HEK293 (cell line): Measurements from ENCODE around the gene CA9.

Experiments used
- GFI1B ChIP-seq: fragments of 450-650 bp; formaldehyde crosslinking; IDR thresholded peaks from 2 replicates; pipeline ENCODE4 v1.5.1; 2016; ENCODE audit warnings: missing biosample characterization, missing genetic modification characterization
- IKZF3 ChIP-seq: fragments of 450-650 bp; IDR thresholded peaks from 2 replicates; pipeline ENCODE4 v1.5.0; 2018; ENCODE audit warnings: missing biosample characterization, mild to moderate bottlenecking, missing genetic modification characterization, moderate library complexity
- REPIN1 ChIP-seq: fragments of 450-650 bp; formaldehyde crosslinking; IDR thresholded peaks from 2 replicates; pipeline ENCODE4 v1.5.1; 2017; ENCODE audit warnings: missing biosample characterization, missing genetic modification characterization, low read depth
- SP3 ChIP-seq: fragments of 450-650 bp; formaldehyde crosslinking; IDR thresholded peaks from 2 replicates; pipeline ENCODE4 v1.5.1; 2016; ENCODE audit warnings: missing biosample characterization, missing genetic modification characterization
- YY2 ChIP-seq: fragments of 450-650 bp; formaldehyde crosslinking; IDR thresholded peaks from 2 replicates; pipeline ENCODE4 v1.5.1; 2016; ENCODE audit warnings: missing biosample characterization, missing genetic modification characterization
- ZBTB17 ChIP-seq: fragments of 450-650 bp; formaldehyde crosslinking; IDR thresholded peaks from 2 replicates; pipeline ENCODE4 v1.5.1; 2016; ENCODE audit warnings: missing biosample characterization, missing genetic modification characterization
- ZFHX2 ChIP-seq: fragments of 450-650 bp; formaldehyde crosslinking; conservative IDR thresholded peaks from 2 replicates; pipeline ENCODE4 v1.5.1; 2016; ENCODE audit warnings: missing biosample characterization, missing genetic modification characterization
- ZNF112 ChIP-seq: fragments of 450-650 bp; formaldehyde crosslinking; IDR thresholded peaks from 2 replicates; pipeline ENCODE4 v1.5.0; 2017; ENCODE audit warnings: missing biosample characterization, missing genetic modification characterization
- ZNF16 ChIP-seq: fragments of 450-650 bp; formaldehyde crosslinking; IDR thresholded peaks from 2 replicates; pipeline ENCODE4 v1.5.1; 2016; ENCODE audit warnings: low read depth, missing biosample characterization, missing genetic modification characterization
- ZNF175 ChIP-seq: fragments of 450-650 bp; formaldehyde crosslinking; IDR thresholded peaks from 2 replicates; pipeline ENCODE4 v1.5.1; 2016; ENCODE audit warnings: missing biosample characterization, missing genetic modification characterization
- ZNF214 ChIP-seq: fragments of 450-650 bp; formaldehyde crosslinking; IDR thresholded peaks from 2 replicates; pipeline ENCODE4 v1.5.1; 2017; ENCODE audit warnings: missing biosample characterization, mild to moderate bottlenecking, missing genetic modification characterization, borderline replicate concordance
- ZNF324 ChIP-seq: fragments of 450-650 bp; formaldehyde crosslinking; IDR thresholded peaks from 2 replicates; pipeline ENCODE4 v1.5.1; 2016; ENCODE audit warnings: missing biosample characterization, missing genetic modification characterization
- ZNF391 ChIP-seq: fragments of 450-650 bp; formaldehyde crosslinking; IDR thresholded peaks from 2 replicates; pipeline ENCODE4 v1.5.1; 2016; ENCODE audit warnings: low read depth, missing biosample characterization, missing genetic modification characterization, borderline replicate concordance
- ZNF530 ChIP-seq: fragments of 450-650 bp; formaldehyde crosslinking; IDR thresholded peaks from 2 replicates; pipeline ENCODE4 v1.5.1; 2016; ENCODE audit warnings: low read depth, missing biosample characterization, missing genetic modification characterization
- ZNF561 ChIP-seq: fragments of 450-650 bp; IDR thresholded peaks from 2 replicates; pipeline ENCODE4 v1.5.1; 2018; ENCODE audit warnings: missing biosample characterization, missing genetic modification characterization, borderline replicate concordance
- ZNF610 ChIP-seq: fragments of 450-650 bp; formaldehyde crosslinking; IDR thresholded peaks from 2 replicates; pipeline ENCODE4 v1.5.1; 2016; ENCODE audit warnings: missing biosample characterization, missing genetic modification characterization, borderline replicate concordance
- ZNF626 ChIP-seq: fragments of 450-650 bp; sonication (Bioruptor Pico); formaldehyde crosslinking; IDR thresholded peaks from 2 replicates; pipeline ENCODE4 v1.5.1; 2018; ENCODE audit warnings: missing biosample characterization, missing genetic modification characterization, inconsistent platforms
- ZNF701 ChIP-seq: fragments of 450-650 bp; formaldehyde crosslinking; IDR thresholded peaks from 2 replicates; pipeline ENCODE4 v1.5.1; 2016; ENCODE audit warnings: missing biosample characterization, missing genetic modification characterization
- TF ChIP-seq, protein P1 (sequence below): fragments of 450-650 bp; formaldehyde crosslinking; IDR thresholded peaks from 2 replicates; pipeline ENCODE4 v1.5.1; 2016; ENCODE audit warnings: missing biosample characterization, missing genetic modification characterization
- TF ChIP-seq, protein P2 (sequence below): fragments of 450-650 bp; formaldehyde crosslinking; IDR thresholded peaks from 2 replicates; pipeline ENCODE4 v1.5.1; 2016; ENCODE audit warnings: missing biosample characterization, missing genetic modification characterization
- TF ChIP-seq, protein P3 (sequence below): fragments of 450-650 bp; formaldehyde crosslinking; IDR thresholded peaks from 2 replicates; pipeline ENCODE4 v1.5.1; 2016; ENCODE audit warnings: missing biosample characterization, missing genetic modification characterization
- TF ChIP-seq, protein P4 (sequence below): fragments of 450-650 bp; formaldehyde crosslinking; IDR thresholded peaks from 2 replicates; pipeline ENCODE4 v1.5.1; 2016; ENCODE audit warnings: missing biosample characterization, missing genetic modification characterization
- TF ChIP-seq, protein P5 (sequence below): sonication (generic); formaldehyde crosslinking; IDR thresholded peaks from 2 replicates; pipeline ENCODE4 v1.8.1; 2022; ENCODE audit warnings: mild to moderate bottlenecking, moderate library complexity, missing genetic modification reagents
- TF ChIP-seq, protein P6 (sequence below): fragments of 450-650 bp; IDR thresholded peaks from 2 replicates; pipeline ENCODE4 v1.5.1; 2018; ENCODE audit warnings: missing biosample characterization, mild to moderate bottlenecking, missing genetic modification characterization
- TF ChIP-seq, protein P7 (sequence below): fragments of 450-650 bp; formaldehyde crosslinking; IDR thresholded peaks from 2 replicates; pipeline ENCODE4 v1.5.1; 2016; ENCODE audit warnings: missing biosample characterization, missing genetic modification characterization

Gene CA9

DNA sequence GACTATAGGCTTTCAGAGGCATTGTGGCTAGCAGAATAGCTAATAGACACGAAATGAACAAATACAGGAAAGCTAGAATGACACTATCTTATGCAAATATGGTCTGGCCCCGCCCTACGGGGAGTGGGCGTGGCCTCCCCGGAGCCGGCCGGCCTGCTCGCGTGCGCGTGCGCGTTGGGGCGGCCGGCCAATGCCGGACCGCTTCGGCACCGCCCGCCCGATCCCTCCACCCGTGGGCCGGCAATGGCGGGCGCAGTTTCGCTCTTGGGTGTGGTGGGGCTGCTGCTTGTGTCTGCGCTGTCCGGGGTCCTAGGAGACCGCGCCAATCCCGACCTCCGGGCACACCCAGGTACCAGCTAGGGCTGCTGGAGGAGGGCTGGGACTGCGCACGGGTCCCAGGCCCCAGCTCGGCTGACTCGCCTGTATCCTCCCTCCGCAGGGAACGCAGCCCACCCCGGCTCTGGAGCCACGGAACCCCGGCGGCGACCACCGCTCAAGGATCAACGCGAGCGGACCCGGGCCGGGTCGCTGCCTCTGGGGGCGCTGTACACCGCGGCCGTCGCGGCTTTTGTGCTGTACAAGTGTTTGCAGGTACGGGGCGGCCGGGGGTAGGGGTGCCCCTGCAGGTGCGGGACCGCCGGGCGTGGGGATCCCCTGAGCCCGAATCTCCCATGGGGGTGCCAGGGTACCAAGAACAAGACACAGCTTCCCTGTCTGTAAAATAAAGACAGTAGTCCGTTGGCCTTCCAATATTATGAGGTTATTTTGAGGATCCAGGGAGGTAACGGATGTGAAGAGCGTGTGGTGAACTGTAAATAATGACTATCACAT is 15.4 kb upstream of the CA9 start, which contains the start of gene CCDC107 (continued):
- TF ChIP-seq, protein P1, sequence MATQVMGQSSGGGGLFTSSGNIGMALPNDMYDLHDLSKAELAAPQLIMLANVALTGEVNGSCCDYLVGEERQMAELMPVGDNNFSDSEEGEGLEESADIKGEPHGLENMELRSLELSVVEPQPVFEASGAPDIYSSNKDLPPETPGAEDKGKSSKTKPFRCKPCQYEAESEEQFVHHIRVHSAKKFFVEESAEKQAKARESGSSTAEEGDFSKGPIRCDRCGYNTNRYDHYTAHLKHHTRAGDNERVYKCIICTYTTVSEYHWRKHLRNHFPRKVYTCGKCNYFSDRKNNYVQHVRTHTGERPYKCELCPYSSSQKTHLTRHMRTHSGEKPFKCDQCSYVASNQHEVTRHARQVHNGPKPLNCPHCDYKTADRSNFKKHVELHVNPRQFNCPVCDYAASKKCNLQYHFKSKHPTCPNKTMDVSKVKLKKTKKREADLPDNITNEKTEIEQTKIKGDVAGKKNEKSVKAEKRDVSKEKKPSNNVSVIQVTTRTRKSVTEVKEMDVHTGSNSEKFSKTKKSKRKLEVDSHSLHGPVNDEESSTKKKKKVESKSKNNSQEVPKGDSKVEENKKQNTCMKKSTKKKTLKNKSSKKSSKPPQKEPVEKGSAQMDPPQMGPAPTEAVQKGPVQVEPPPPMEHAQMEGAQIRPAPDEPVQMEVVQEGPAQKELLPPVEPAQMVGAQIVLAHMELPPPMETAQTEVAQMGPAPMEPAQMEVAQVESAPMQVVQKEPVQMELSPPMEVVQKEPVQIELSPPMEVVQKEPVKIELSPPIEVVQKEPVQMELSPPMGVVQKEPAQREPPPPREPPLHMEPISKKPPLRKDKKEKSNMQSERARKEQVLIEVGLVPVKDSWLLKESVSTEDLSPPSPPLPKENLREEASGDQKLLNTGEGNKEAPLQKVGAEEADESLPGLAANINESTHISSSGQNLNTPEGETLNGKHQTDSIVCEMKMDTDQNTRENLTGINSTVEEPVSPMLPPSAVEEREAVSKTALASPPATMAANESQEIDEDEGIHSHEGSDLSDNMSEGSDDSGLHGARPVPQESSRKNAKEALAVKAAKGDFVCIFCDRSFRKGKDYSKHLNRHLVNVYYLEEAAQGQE = peak; percentile 90
- no peak for TF ChIP-seq SP3 (tag by site-specific recombination)
- TF ChIP-seq, protein P2, sequence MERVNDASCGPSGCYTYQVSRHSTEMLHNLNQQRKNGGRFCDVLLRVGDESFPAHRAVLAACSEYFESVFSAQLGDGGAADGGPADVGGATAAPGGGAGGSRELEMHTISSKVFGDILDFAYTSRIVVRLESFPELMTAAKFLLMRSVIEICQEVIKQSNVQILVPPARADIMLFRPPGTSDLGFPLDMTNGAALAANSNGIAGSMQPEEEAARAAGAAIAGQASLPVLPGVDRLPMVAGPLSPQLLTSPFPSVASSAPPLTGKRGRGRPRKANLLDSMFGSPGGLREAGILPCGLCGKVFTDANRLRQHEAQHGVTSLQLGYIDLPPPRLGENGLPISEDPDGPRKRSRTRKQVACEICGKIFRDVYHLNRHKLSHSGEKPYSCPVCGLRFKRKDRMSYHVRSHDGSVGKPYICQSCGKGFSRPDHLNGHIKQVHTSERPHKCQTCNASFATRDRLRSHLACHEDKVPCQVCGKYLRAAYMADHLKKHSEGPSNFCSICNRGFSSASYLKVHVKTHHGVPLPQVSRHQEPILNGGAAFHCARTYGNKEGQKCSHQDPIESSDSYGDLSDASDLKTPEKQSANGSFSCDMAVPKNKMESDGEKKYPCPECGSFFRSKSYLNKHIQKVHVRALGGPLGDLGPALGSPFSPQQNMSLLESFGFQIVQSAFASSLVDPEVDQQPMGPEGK (tag by site-specific recombination) = peak; percentile 78
- TF ChIP-seq, protein P3, sequence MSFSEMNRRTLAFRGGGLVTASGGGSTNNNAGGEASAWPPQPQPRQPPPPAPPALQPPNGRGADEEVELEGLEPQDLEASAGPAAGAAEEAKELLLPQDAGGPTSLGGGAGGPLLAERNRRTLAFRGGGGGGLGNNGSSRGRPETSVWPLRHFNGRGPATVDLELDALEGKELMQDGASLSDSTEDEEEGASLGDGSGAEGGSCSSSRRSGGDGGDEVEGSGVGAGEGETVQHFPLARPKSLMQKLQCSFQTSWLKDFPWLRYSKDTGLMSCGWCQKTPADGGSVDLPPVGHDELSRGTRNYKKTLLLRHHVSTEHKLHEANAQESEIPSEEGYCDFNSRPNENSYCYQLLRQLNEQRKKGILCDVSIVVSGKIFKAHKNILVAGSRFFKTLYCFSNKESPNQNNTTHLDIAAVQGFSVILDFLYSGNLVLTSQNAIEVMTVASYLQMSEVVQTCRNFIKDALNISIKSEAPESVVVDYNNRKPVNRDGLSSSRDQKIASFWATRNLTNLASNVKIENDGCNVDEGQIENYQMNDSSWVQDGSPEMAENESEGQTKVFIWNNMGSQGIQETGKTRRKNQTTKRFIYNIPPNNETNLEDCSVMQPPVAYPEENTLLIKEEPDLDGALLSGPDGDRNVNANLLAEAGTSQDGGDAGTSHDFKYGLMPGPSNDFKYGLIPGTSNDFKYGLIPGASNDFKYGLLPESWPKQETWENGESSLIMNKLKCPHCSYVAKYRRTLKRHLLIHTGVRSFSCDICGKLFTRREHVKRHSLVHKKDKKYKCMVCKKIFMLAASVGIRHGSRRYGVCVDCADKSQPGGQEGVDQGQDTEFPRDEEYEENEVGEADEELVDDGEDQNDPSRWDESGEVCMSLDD = peak; percentile 77
- no peak for TF ChIP-seq ZNF701 (tag by site-specific recombination)
- TF ChIP-seq, protein P4, sequence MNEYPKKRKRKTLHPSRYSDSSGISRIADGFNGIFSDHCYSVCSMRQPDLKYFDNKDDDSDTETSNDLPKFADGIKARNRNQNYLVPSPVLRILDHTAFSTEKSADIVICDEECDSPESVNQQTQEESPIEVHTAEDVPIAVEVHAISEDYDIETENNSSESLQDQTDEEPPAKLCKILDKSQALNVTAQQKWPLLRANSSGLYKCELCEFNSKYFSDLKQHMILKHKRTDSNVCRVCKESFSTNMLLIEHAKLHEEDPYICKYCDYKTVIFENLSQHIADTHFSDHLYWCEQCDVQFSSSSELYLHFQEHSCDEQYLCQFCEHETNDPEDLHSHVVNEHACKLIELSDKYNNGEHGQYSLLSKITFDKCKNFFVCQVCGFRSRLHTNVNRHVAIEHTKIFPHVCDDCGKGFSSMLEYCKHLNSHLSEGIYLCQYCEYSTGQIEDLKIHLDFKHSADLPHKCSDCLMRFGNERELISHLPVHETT = no peak
- TF ChIP-seq ZBTB17 (tag by site-specific recombination) = no peak
- TF ChIP-seq, protein P5, sequence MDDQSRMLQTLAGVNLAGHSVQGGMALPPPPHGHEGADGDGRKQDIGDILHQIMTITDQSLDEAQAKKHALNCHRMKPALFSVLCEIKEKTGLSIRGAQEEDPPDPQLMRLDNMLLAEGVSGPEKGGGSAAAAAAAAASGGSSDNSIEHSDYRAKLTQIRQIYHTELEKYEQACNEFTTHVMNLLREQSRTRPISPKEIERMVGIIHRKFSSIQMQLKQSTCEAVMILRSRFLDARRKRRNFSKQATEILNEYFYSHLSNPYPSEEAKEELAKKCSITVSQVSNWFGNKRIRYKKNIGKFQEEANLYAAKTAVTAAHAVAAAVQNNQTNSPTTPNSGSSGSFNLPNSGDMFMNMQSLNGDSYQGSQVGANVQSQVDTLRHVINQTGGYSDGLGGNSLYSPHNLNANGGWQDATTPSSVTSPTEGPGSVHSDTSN (CRISPR knock-in tag) = 0 out of 2 replicates have a peak, but pooled peaks have one; percentile 47
- peak; percentile 19 for TF ChIP-seq ZFHX2
- TF ChIP-seq ZNF324 (tag by site-specific recombination) = no peak
- TF ChIP-seq ZNF214 (tag by site-specific recombination) = no peak
- no peak for TF ChIP-seq ZNF16 (tag by site-specific recombination)
- TF ChIP-seq REPIN1 (tag by site-specific recombination) = no peak
- TF ChIP-seq ZNF626 (tag by site-specific recombination) = no peak
- TF ChIP-seq, protein P6, sequence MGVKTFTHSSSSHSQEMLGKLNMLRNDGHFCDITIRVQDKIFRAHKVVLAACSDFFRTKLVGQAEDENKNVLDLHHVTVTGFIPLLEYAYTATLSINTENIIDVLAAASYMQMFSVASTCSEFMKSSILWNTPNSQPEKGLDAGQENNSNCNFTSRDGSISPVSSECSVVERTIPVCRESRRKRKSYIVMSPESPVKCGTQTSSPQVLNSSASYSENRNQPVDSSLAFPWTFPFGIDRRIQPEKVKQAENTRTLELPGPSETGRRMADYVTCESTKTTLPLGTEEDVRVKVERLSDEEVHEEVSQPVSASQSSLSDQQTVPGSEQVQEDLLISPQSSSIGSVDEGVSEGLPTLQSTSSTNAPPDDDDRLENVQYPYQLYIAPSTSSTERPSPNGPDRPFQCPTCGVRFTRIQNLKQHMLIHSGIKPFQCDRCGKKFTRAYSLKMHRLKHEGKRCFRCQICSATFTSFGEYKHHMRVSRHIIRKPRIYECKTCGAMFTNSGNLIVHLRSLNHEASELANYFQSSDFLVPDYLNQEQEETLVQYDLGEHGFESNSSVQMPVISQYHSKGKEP (tag by site-specific recombination) = no peak
- TF ChIP-seq YY2 (tag by site-specific recombination) = peak; percentile 66
- no peak for TF ChIP-seq GFI1B (tag by site-specific recombination)
- no peak for TF ChIP-seq IKZF3 (tag by site-specific recombination)
- TF ChIP-seq ZNF175 (tag by site-specific recombination) = no peak
- no peak for TF ChIP-seq ZNF391 (tag by site-specific recombination)
- TF ChIP-seq, protein P7, sequence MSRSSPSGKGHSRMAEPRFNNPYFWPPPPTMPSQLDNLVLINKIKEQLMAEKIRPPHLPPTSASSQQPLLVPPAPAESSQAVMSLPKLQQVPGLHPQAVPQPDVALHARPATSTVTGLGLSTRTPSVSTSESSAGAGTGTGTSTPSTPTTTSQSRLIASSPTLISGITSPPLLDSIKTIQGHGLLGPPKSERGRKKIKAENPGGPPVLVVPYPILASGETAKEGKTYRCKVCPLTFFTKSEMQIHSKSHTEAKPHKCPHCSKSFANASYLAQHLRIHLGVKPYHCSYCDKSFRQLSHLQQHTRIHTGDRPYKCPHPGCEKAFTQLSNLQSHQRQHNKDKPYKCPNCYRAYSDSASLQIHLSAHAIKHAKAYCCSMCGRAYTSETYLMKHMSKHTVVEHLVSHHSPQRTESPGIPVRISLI (tag by site-specific recombination) = no peak
- no peak for TF ChIP-seq ZNF112
- TF ChIP-seq ZNF530 (tag by site-specific recombination) = no peak
- 0 out of 2 replicates have a peak, but pooled peaks have one; percentile 38 for TF ChIP-seq ZNF610 (tag by site-specific recombination)
- no peak; the same call in 1 of the 2 replicates for TF ChIP-seq ZNF561 (tag by site-specific recombination)
